Spleen (tissue), 11 donors: ENCODE measurements around the gene INHBE. TPM values are rescaled to one million over a fixed set of nuclear protein-coding genes. Genes with fewer than 3 reads are reported as not detected.

Experiments used
- DNase-seq: peaks from one replicate; pipeline ENCODE4 v3.0.0-alpha.2; 2020
- H3K27ac ChIP-seq, 8 donors: fragments of 200-600 bp; sonication (generic) in 7 of 8; 1 replicate in 4 of 8; 2 replicates in 4 of 8; pipeline versions ENCODE4 v1.5.0 to v1.8.0; 2016 to 2021; ENCODE audit warnings: inconsistent platforms in 4 of 8, mild to moderate bottlenecking in 4 of 8, moderate library complexity in 1 of 8
- H3K27me3 ChIP-seq, 7 donors: fragments of 200-600 bp; sonication (generic) in 6 of 7; replicated peaks in 1 of 7; 1 replicate in 4 of 7; 2 replicates in 3 of 7; pipeline versions ENCODE4 v1.5.0 to v1.8.0; 2016 to 2021; ENCODE audit warnings: inconsistent platforms in 3 of 7, mild to moderate bottlenecking in 1 of 7
- H3K36me3 ChIP-seq, 6 donors: fragments of 200-600 bp; sonication (generic) in 5 of 6; 1 replicate in 4 of 6; 2 replicates in 2 of 6; pipeline versions ENCODE4 v1.5.0 to v1.8.0; 2016 to 2021; ENCODE audit warnings: inconsistent platforms in 2 of 6
- H3K4me1 ChIP-seq, 6 donors: fragments of 200-600 bp; sonication (generic) in 5 of 6; 1 replicate in 3 of 6; 2 replicates in 3 of 6; pipeline versions ENCODE4 v1.5.0 to v1.8.0; 2016 to 2021; ENCODE audit warnings: inconsistent platforms in 3 of 6
- H3K4me3 ChIP-seq, 8 donors: fragments of 200-600 bp; sonication (generic) in 7 of 8; 1 replicate in 4 of 8; 2 replicates in 4 of 8; pipeline versions ENCODE4 v1.5.0 to v1.8.0; 2016 to 2021; ENCODE audit warnings: inconsistent platforms in 4 of 8, mild to moderate bottlenecking in 4 of 8, moderate library complexity in 2 of 8
- H3K9me3 ChIP-seq, 8 donors: fragments of 200-600 bp; sonication (generic) in 7 of 8; 1 replicate in 4 of 8; 2 replicates in 4 of 8; pipeline versions ENCODE4 v1.5.0 to v1.8.0; 2016 to 2021; ENCODE audit warnings: inconsistent platforms in 4 of 8
- CTCF ChIP-seq, 11 experiments: fragments of 200-600 bp in 7 of 11; fragments of 450-650 bp in 4 of 11; sonication (generic) in 4 of 11; IDR thresholded peaks in 8 of 11; conservative IDR thresholded peaks in 3 of 11; 1 replicate in 7 of 11; 2 replicates in 4 of 11; pipeline versions ENCODE4 v1.4.0 to v1.8.0; 2016 to 2021; ENCODE audit warnings: antibody characterized with exemption in 11 of 11, inconsistent platforms in 4 of 11, mild to moderate bottlenecking in 1 of 11
- POLR2A ChIP-seq, 3 donors: fragments of 450-650 bp; IDR thresholded peaks; one replicate each; pipeline ENCODE4 v1.5.1; 2017; ENCODE audit warnings: antibody characterized with exemption in 3 of 3, mild to moderate bottlenecking in 1 of 3
- POLR2AphosphoS5 ChIP-seq, 3 donors: sonication (generic); formaldehyde crosslinking; IDR thresholded peaks; one replicate each; pipeline ENCODE4 v1.5.1; 2017; ENCODE audit warnings: antibody characterized with exemption in 3 of 3
- WGBS, 5 donors: extraction: QIAGEN DNeasy Blood & Tissue Kit in 3 of 5; methylation state at CpG; one replicate each; pipeline versions ENCODE4 v1.1.5 to v1.1.7; 2013 to 2018; 5-methylcytosine and 5-hydroxymethylcytosine counted together
- intact Hi-C: fragments of 100-400 bp; cut with DNase I; formaldehyde crosslinking; loops from one replicate; pipeline ENCODE4 v1.15.0; 2023; ENCODE audit warnings: low total_unique reads
- polyA plus RNA-seq, 3 donors: library from polyadenylated mRNA; stranded (reverse); fragments of 200-250 nt; gene quantifications; one replicate each; pipeline ENCODE4 v1.2.1, GENCODE V29; 2013
- total RNA-seq, 7 donors: library from RNA; depleted of rRNA in 3 of 7; stranded (reverse); fragments of >200 nt in 3 of 7; fragmentation: NEBNext Ultra II Directional in 4 of 7; extraction: Animal tissue kit (Norgen Biotek cat#: 25700) in 4 of 7; gene quantifications; one replicate each; pipeline versions ENCODE4 v1.1.0 to v1.2.1, GENCODE V29; 2016 to 2021
- donor health status: healthy with polysubstance abuse.
- donor health status: DM: no; HTN: no; CAD: no; lungs with moderate emphysema.
- donor health status: DM: no; HTN: no; CAD: no.
- donor health status: Bipolar disorder and iron deficiency.
- donor health status: healthy.
- donor health status: DM: no; HTN: no; CAD: no.
- donor health status: DM: yes; HTN: yes; CAD: no.

The INHBE gene
- total and polyA plus RNA-seq, 10 donors = 0.02 TPM; not detected in 9

- Histone ChIP-seq H3K27ac (peak overlapping the region in 2 of 8 donors; percentile 7 to 8), H3K4me3 (peak overlapping the region in 7 of 8 donors; percentile 43 to 91 (median 60)), H3K27me3 (peaks cover 0 to 29% (median 13%) of the 10 kb centered on the region in 7 donors), H3K36me3 (no peaks in the 10 kb centered on the region), H3K9me3 (no peaks in the 10 kb centered on the region), H3K4me1 (peaks cover 31 to 60% (median 45%) of the 10 kb centered on the region in 6 donors)
- peak; percentile 84 for DNase-seq
- intact Hi-C loops = no loop called here
- 1 to 4% (median 2%) methylated on average over 6 to 19 of the region's 19 CpGs for WGBS, 5 donors
- TF ChIP-seq POLR2AphosphoS5 (IDR thresholded peaks at IDR 0.05) (no peak), CTCF (IDR thresholded peaks at IDR 0.05 in 8 of 11, conservative IDR thresholded peaks at IDR 0.05 in 3 of 11) (peak in 1 of 11 experiments; percentile 8)
Observed at GRCh38 chr12:57460841-57461275, 5.8 kb downstream of the INHBE start.

- Histone ChIP-seq H3K9me3 (no peaks in the 10 kb centered on the region), H3K4me1 (peaks cover 31 to 55% (median 43%) of the 10 kb centered on the region in 6 donors), H3K4me3 (peak overlapping the region; percentile 43 to 91 (median 58)), H3K36me3 (peaks cover 0 to 3% (median 0%) of the 10 kb centered on the region in 6 donors), H3K27me3 (peaks cover 0 to 29% (median 13%) of the 10 kb centered on the region in 7 donors), H3K27ac (peak overlapping the region in 4 of 8 donors; percentile 68 to 80 (median 78))
- TF ChIP-seq POLR2A (IDR thresholded peaks at IDR 0.05) (no peak), POLR2AphosphoS5 (IDR thresholded peaks at IDR 0.05) (no peak), CTCF (IDR thresholded peaks at IDR 0.05 in 8 of 11, conservative IDR thresholded peaks at IDR 0.05 in 3 of 11) (no peak)
- intact Hi-C loops = no loop called here
- peak; percentile 88 for DNase-seq
- 0 to 3% (median 1%) methylated on average over 27 to 32 of the region's 32 CpGs for WGBS, 5 donors
Observed at GRCh38 chr12:57461276-57461916, 6.3 kb downstream of the INHBE start.

GRCh38 chr12:57461917-57462250 lies 6.8 kb downstream of the INHBE start:
- WGBS, 5 donors = 0 to 2% (median 0%) methylated on average over 9 of the region's 9 CpGs
- no peaks in the 10 kb centered on the region for H3K9me3 ChIP-seq
- peak overlapping the region in 5 of 8 donors; percentile 68 to 80 (median 77) for H3K27ac ChIP-seq
- no peak for TF ChIP-seq CTCF (IDR thresholded peaks at IDR 0.05 in 8 of 11, conservative IDR thresholded peaks at IDR 0.05 in 3 of 11)
- TF ChIP-seq POLR2AphosphoS5 (IDR thresholded peaks at IDR 0.05) = no peak
- no peak for TF ChIP-seq POLR2A (IDR thresholded peaks at IDR 0.05)
- no peak for DNase-seq
- peaks cover 31 to 53% (median 43%) of the 10 kb centered on the region in 6 donors for H3K4me1 ChIP-seq
- peak overlapping the region; percentile 43 to 91 (median 58) for H3K4me3 ChIP-seq
- intact Hi-C loops = no loop called here
- peaks cover 0 to 8% (median 0%) of the 10 kb centered on the region in 6 donors for H3K36me3 ChIP-seq
- H3K27me3 ChIP-seq = peaks cover 0 to 29% (median 13%) of the 10 kb centered on the region in 7 donors

GRCh38 chr12:57462251-57462911 lies 7.3 kb downstream of the INHBE start:
- peaks cover 0 to 29% (median 13%) of the 10 kb centered on the region in 7 donors for H3K27me3 ChIP-seq
- WGBS, 5 donors = 0 to 1% (median 0%) methylated on average over 27 to 28 of the region's 28 CpGs
- peaks cover 31 to 53% (median 43%) of the 10 kb centered on the region in 6 donors for H3K4me1 ChIP-seq
- peak overlapping the region; percentile 43 to 91 (median 58) for H3K4me3 ChIP-seq
- peak; percentile 96 for DNase-seq
- peak overlapping the region in 6 of 8 donors; percentile 47 to 80 (median 73) for H3K27ac ChIP-seq
- intact Hi-C loops = no loop called here
- peaks cover 0 to 13% (median 0%) of the 10 kb centered on the region in 6 donors for H3K36me3 ChIP-seq
- TF ChIP-seq CTCF (IDR thresholded peaks at IDR 0.05 in 8 of 11, conservative IDR thresholded peaks at IDR 0.05 in 3 of 11) (peak; percentile 83 to 97 (median 94)), POLR2A (IDR thresholded peaks at IDR 0.05) (peak in 1 of 3 donors; percentile 30), POLR2AphosphoS5 (IDR thresholded peaks at IDR 0.05) (peak; percentile 61 to 91 (median 82))
- no peaks in the 10 kb centered on the region for H3K9me3 ChIP-seq
